Measurements from ENCODE around the gene MAEA. TPM values are rescaled to one million over a fixed set of nuclear protein-coding genes. Genes with fewer than 3 reads are reported as not detected.

The MAEA gene
- total RNA-seq, 1 donor from 2014 or later, result 49.6 TPM

GRCh38 chr4:1249148-1249730 lies 40.5 kb upstream of the MAEA start:
- ATAC-seq (peak; percentile 72), DNase-seq (peak; percentile 94)
- intact Hi-C loops (cut with micrococcal nuclease), result no loop called here

- DNase-seq (peak; percentile 59), ATAC-seq (peak; percentile 6)
- intact Hi-C loops (cut with micrococcal nuclease), result loop anchor here (10.0 kb wide), 1 partner anchor 85 kb away; no protein-coding TSS in a partner anchor
These were observed 39.8 kb upstream of the MAEA start for GRCh38 chr4:1249731-1250526.

- DNase-seq (peak; percentile 27), ATAC-seq (no peak)
- intact Hi-C loops (cut with micrococcal nuclease), result loop anchor here (10.0 kb wide), 1 partner anchor 86 kb away; no protein-coding TSS in a partner anchor
These were observed 39.2 kb upstream of the MAEA start for GRCh38 chr4:1250527-1250812.

GRCh38 chr4:1250921-1251772 lies 38.5 kb upstream of the MAEA start:
- peak; percentile 32 for DNase-seq
- no peak for ATAC-seq
- intact Hi-C loops (cut with micrococcal nuclease), result loop anchor here (10.0 kb wide), 1 partner anchor 86 kb away; no protein-coding TSS in a partner anchor

- ATAC-seq (no peak), DNase-seq (no peak)
- intact Hi-C loops (cut with micrococcal nuclease), result loop anchor here (10.0 kb wide), 1 partner anchor 87 kb away; no protein-coding TSS in a partner anchor
These were observed 38.0 kb upstream of the MAEA start for GRCh38 chr4:1251773-1252066.

GRCh38 chr4:1252928-1253492 lies 36.7 kb upstream of the MAEA start:
- DNase-seq, result no peak
- no peak for ATAC-seq
- intact Hi-C loops (cut with micrococcal nuclease), result loop anchor here (10.0 kb wide), 1 partner anchor 88 kb away; no protein-coding TSS in a partner anchor

- intact Hi-C loops (cut with micrococcal nuclease), result loop anchor here (10.0 kb wide), 1 partner anchor 89 kb away; no protein-coding TSS in a partner anchor
These were observed 35.9 kb upstream of the MAEA start for GRCh38 chr4:1253831-1254230.

GRCh38 chr4:1255151-1255550 lies 34.5 kb upstream of the MAEA start:
- ATAC-seq (no peak), DNase-seq (no peak)
- intact Hi-C loops (cut with micrococcal nuclease), result loop anchor here (10.0 kb wide), 1 partner anchor 90 kb away; no protein-coding TSS in a partner anchor

More at GRCh38 chr4:1253831-1254230, 35.9 kb upstream of the MAEA start:
- no peak for ATAC-seq
- no peak for DNase-seq

- DNase-seq, result no peak
- ATAC-seq, result no peak
- intact Hi-C loops (cut with micrococcal nuclease), result loop anchor here (10.0 kb wide), 1 partner anchor 91 kb away; no protein-coding TSS in a partner anchor
These were observed 34.0 kb upstream of the MAEA start for GRCh38 chr4:1255699-1256098.

GRCh38 chr4:1258457-1258856 lies 31.2 kb upstream of the MAEA start:
- no peak for ATAC-seq
- DNase-seq, result no peak
- intact Hi-C loops (cut with micrococcal nuclease), result loop anchor here (10.0 kb wide), 1 partner anchor 94 kb away; no protein-coding TSS in a partner anchor

- no peak for DNase-seq
- ATAC-seq, result no peak
- intact Hi-C loops (cut with micrococcal nuclease), result loop anchor here (10.0 kb wide), 2 partner anchors 95 to 125 kb away; no protein-coding TSS in a partner anchor
These were observed 29.7 kb upstream of the MAEA start for GRCh38 chr4:1259966-1260365.

- no peak for DNase-seq
- intact Hi-C loops (cut with micrococcal nuclease), result loop anchor here (10.0 kb wide), 1 partner anchor 126 kb away; no protein-coding TSS in a partner anchor
- no peak for ATAC-seq
These were observed 29.1 kb upstream of the MAEA start for GRCh38 chr4:1260418-1261106.

- ATAC-seq, result no peak
- no peak for DNase-seq
- intact Hi-C loops (cut with micrococcal nuclease), result loop anchor here (10.0 kb wide), 1 partner anchor 127 kb away; no protein-coding TSS in a partner anchor
These were observed 28.4 kb upstream of the MAEA start for GRCh38 chr4:1261107-1261928.

- intact Hi-C loops (cut with micrococcal nuclease), result loop anchor here (10.0 kb wide), 1 partner anchor 130 kb away; no protein-coding TSS in a partner anchor
- DNase-seq, result no peak
- ATAC-seq, result no peak
These were observed 24.7 kb upstream of the MAEA start for GRCh38 chr4:1264942-1265341.

- intact Hi-C loops (cut with micrococcal nuclease), result loop anchor here (10.0 kb wide), 1 partner anchor 131 kb away; no protein-coding TSS in a partner anchor
- ATAC-seq, result no peak
- no peak for DNase-seq
These were observed 24.3 kb upstream of the MAEA start for GRCh38 chr4:1265351-1265750.

GRCh38 chr4:1266881-1267763 lies 22.6 kb upstream of the MAEA start:
- intact Hi-C loops (cut with micrococcal nuclease), result loop anchor here (10.0 kb wide), 1 partner anchor 132 kb away; no protein-coding TSS in a partner anchor
- ATAC-seq, result no peak

More at GRCh38 chr4:1266881-1267763, 22.6 kb upstream of the MAEA start:
- DNase-seq, result no peak
